NCI-H1105 (cell line): Measurements from ENCODE around the gene TP53BP2.
"Not testable (repeated sequence)": the region's sequence is repeated elsewhere in the genome, so short reads cannot be mapped to it uniquely, and the experiment has no call there.

ENCODE experiments used
- DNase-seq: peaks from one replicate; lab custom pipeline; 2025; lab: John Stamatoyannopoulos, UW

Gene TP53BP2

GRCh38 chr1:223761411-223761810 is 84.3 kb downstream of the TP53BP2 start:
- no peak for DNase-seq

- no peak for DNase-seq
Observed at GRCh38 chr1:223760833-223761232, 84.9 kb downstream of the TP53BP2 start.

- no peak for DNase-seq
Observed at GRCh38 chr1:223759273-223759672, 86.5 kb downstream of the TP53BP2 start.

- no peak for DNase-seq
Observed at GRCh38 chr1:223758734-223759133, 87.0 kb downstream of the TP53BP2 start.

- no peak for DNase-seq
Observed at GRCh38 chr1:223756806-223757700, 88.7 kb downstream of the TP53BP2 start.

DNA sequence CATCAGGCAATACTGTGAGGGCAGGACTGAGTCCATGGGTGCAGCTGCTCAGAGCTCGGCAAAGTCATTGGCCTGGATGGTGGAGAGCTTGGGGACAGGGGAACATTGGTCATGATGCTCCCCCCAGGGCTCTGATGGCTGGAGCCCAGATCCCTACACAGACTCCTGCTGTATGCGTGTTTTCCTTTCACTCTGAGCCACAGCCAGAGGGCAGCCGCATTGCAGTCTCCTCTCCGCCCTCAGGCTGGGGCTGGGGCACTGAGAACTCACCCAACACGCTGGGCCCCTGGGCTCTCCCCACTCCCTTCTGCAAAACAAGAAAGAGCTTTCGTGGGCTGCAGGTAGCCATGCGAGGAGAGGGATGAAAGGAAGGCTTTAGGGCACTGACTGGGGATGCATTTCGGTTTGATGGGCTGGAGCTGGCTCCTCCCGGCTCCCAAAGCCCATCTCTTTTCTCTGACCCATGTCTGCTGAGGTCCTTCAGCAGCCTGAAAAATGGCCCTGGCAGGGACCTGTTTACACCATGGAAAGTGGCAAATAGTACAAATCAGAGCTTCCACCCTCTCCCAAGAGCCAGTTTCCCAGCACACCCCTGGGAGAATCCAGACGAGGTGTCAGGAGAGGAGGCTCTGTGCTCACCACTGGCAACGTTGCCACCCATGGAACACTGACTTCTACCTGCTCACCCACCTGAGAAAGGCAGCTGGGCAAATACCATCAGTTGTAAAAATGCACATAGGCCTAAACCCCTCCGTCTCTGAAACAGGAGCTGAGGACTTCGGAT is 89.6 kb downstream of the TP53BP2 start:
- DNase-seq = no peak

- no peak for DNase-seq
Observed at GRCh38 chr1:223755432-223755792, 90.3 kb downstream of the TP53BP2 start.

- DNase-seq = no peak
Observed at GRCh38 chr1:223754681-223755431, 90.9 kb downstream of the TP53BP2 start.

GRCh38 chr1:223752721-223753515 is 92.8 kb downstream of the TP53BP2 start:
- DNase-seq = no peak

GRCh38 chr1:223751696-223752095 is 94.1 kb downstream of the TP53BP2 start:
- DNase-seq = no peak

DNA sequence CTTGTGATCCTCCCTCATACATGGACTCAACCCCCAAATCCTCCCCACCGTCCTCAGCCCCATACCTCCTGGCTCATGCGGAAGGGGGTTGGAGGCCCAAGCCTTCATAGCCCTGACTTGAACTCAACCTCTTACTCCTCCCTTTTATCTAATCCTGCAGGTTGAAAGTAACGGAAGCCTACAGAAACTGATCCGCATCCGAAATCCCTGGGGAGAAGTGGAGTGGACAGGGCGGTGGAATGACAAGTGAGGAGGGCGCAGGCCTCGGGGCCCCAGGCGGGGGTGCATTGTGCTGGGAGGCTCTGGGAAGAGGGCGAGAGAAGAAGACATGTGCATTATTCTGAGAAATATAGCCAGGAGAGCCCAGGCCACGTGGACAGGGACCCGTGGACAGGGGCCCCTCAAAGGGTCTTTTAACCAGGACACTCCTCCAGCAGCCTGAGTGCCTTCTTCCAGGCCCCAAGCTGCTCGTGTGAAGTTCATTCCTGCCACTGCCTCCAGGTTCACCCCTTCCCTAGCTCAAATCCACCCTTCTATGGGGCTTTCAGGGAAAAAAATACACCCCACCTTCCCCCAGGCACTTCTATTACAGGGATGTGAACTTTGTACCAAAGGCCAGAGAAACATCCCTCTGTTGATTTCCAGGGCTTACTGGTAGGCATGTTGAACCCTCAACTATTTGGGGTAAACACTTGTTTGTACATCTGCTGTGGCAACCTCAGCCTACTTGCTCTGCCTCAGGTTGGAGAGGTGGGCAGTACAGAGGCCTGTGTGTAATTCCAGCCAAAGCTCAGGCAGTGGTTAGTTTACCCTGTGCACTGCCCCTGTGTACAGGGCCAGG is 94.8 kb downstream of the TP53BP2 start:
- DNase-seq = no peak

DNA sequence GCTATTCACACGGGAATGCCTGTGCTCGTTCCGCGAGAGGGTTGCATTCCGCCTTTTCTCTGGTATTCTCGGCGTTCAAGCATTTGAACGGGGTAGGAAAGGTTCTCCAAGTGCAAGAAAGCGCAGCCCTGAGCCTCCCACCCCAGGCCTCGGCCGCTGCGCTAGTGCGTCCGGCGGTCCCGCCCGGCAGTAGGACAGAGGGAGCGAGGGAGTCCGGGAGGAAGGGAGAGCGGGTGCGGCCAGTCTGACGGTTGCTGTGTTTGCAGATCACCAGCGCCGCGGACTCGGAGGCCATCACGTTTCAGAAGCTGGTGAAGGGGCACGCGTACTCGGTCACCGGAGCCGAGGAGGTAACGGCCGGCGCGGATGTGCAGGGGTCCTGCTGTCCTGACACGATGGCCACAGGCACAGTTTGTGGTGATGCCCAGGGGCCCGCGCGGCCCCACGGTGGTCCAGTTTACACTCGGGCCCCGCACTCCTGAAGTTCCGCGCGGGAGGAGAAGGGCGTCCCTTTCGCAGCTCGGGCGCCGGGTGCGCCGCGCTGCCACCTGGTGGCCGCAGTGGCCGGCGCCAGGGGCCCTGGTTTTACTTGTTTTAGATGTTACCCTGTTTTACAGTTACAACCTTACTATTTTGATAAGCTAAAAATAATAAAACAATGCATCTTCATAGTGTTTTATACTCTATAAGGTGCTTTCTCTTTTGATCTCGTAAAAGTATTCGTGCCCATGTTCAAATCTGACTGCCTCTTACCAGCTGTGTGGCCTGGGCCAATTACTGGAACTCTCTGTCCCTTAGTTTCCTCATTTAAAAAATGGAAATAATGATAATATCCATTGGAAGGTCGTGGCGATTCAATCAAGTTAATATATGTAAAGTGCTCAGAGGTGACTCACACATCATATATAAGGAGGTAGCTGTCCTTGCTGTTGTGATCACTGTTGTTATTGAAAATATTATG is 96.7 kb downstream of the TP53BP2 start:
- no peak for DNase-seq

DNA sequence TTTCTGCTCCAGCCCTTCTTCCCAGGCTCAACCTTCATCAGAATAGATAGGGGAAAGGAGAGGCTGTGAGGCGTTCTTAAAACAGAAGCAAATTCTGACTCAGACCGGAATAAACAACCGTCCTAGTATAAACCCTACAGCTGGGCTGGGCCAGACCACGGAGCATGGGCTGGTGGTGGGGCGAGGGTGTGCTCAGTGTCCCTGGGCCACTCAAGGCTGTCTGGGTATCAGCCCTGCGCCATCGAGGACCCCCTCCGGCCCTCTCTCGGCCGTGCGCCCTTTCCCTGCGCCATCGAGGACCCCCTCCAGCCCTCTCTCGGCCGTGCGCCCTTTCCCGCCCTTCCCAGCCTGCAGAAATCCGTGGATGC is 97.4 kb downstream of the TP53BP2 start:
- no peak for DNase-seq

GRCh38 chr1:223747838-223748335 is 97.9 kb downstream of the TP53BP2 start:
- no peak for DNase-seq

- DNase-seq = no peak
Observed at GRCh38 chr1:223745731-223746130, 100.0 kb downstream of the TP53BP2 start.

DNA sequence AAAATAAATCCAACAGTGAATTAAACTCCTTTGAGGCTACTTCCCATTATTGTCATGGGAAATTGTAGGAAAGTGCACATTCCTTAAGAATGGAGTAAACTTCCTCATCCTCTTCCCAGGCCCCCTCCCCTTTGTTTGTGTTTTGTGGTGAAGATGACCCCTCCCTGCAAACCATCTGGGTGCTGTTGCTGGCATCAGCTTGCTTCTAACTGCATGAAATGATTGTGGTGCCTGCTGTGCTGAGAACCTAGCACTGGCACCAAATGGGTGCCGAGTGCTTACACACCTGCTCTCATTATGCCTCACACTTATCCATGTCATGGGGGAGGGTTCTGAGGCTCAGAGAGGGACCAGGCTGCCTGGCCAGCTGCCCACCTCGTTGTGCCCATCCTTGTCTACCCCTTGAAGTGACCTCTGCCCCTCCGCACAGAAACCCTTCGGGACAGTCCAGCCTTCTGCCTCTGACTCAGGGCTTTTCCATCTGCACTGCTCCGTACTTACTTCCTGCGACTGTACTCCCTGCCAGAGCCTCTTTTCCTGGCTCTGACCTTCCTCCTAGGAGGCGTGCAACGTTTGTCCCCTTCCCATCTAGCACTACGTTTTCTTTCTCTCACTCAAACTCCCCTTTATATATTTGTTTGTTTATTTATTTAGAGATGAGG is 102.8 kb downstream of the TP53BP2 start:
- no peak for DNase-seq

DNA sequence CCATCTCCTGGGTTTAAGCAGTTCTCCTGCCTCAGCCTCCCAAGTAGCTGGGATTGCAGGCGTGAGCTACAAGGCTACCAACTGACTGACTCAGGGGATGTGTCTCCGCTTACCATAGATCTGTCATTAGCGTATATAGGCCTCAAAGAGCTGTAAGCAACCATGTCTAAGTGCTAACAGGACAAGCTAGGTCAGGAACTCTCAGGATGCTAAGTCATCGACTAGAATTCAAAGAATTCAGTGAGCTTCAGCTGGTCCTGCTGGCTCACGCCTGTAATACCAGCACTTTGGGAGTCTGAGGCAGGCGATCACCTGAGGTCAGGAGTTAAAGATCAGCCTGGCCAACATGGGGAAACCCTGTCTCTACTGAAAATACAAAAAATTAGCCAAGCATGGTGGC is 103.9 kb downstream of the TP53BP2 start:
- no peak for DNase-seq

DNA sequence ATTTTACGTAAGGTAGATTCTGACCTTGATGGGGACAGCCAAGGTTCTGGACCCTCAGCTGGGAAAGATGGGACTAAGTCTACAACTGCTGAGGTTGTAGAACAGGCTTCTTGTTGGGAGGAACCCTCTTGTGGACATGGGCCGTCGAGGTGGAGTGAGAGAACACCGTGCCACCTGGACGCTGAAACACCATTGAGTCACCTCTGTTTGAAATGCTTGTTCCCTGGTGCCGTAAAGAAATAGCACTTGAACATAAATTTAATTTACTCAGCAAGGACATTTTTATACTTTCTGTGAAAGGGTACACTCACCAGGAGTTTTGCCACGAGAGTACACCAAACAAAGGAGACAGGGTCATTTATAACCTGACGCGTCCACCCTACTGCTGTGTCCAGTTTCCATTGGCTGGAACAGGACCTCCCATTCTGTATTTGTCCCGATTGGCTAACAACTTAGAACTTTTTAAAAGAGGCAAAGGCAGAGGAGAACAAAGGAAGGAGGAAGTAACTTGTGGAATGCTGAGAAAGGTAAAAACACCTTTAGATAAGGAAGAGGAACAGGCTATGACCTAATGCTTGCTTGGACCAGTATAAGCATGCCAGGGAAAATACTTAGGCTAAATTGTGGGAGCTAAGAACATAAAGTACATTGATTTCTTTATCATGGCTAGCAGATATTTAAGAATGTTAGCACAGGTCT is 105.6 kb downstream of the TP53BP2 start:
- not testable (repeated sequence) for DNase-seq
